Neural cell (in vitro differentiated cells): ENCODE data around the gene HTR3A. TPM values are rescaled to one million over a fixed set of nuclear protein-coding genes. Genes with fewer than 3 reads are reported as not detected.

ENCODE experiments used
- H2AFZ ChIP-seq: fragments of 200-600, 300-800 bp; sonication (generic), shearing (Covaris generic); 2 replicates; pipeline ENCODE4 v1.6.0; 2014; ENCODE audit warnings: low read depth, mild to moderate bottlenecking, antibody characterized with exemption, low read length, moderate library complexity
- H3F3A ChIP-seq: fragments of 200-600 bp; shearing (Covaris generic); 2 replicates; pipeline ENCODE4 v1.6.1; 2016; ENCODE audit warnings: mild to moderate bottlenecking, moderate library complexity, mixed read lengths, antibody characterized with exemption, low read length; ENCODE audit not compliant: insufficient read depth, poor library complexity, severe bottlenecking
- H3K27ac ChIP-seq: fragments of 200-600, 300-800 bp; sonication (generic), shearing (Covaris generic); 2 replicates; pipeline ENCODE4 v1.5.1; 2014; ENCODE audit warnings: mild to moderate bottlenecking, low read length, moderate library complexity
- H3K27me3 ChIP-seq: fragments of 300-800, 200-600 bp; sonication (generic), shearing (Covaris generic); 2 replicates; pipeline ENCODE4 v1.6.0; 2014; ENCODE audit warnings: mild to moderate bottlenecking, low read depth, low read length, moderate library complexity; ENCODE audit not compliant: insufficient read depth
- H3K36me3 ChIP-seq: fragments of 300-800, 200-600 bp; sonication (generic), shearing (Covaris generic); 2 replicates; pipeline ENCODE4 v1.5.1; 2014; ENCODE audit warnings: mild to moderate bottlenecking, antibody characterized with exemption, low read length, moderate library complexity; ENCODE audit not compliant: insufficient read depth
- H3K4me2 ChIP-seq: fragments of 300-800, 200-600 bp; sonication (generic), shearing (Covaris generic); 2 replicates; pipeline ENCODE4 v1.6.0; 2014; ENCODE audit warnings: mild to moderate bottlenecking, low read length
- H3K4me3 ChIP-seq: fragments of 300-800, 200-600 bp; sonication (generic), shearing (Covaris generic); 2 replicates; pipeline ENCODE4 v1.5.1; 2014; ENCODE audit warnings: mild to moderate bottlenecking, low read length, moderate library complexity
- H3K79me2 ChIP-seq: fragments of 200-600 bp; shearing (Covaris generic); replicated peaks from 2 replicates; pipeline ENCODE4 v1.6.0; 2014; ENCODE audit warnings: mild to moderate bottlenecking, low read length, moderate library complexity; ENCODE audit not compliant: insufficient read depth
- H3K9ac ChIP-seq: fragments of 300-800, 200-600 bp; sonication (generic), shearing (Covaris generic); 2 replicates; pipeline ENCODE4 v1.6.1; 2016; ENCODE audit warnings: mild to moderate bottlenecking, low read length, mixed read lengths
- H3K9me2 ChIP-seq: fragments of 200-600 bp; shearing (Covaris generic); 2 replicates; pipeline ENCODE4 v1.6.1; 2016; ENCODE audit warnings: mild to moderate bottlenecking, low read length, mixed read lengths; ENCODE audit not compliant: insufficient read depth
- H3K9me3 ChIP-seq: fragments of 200-600, 300-800 bp; sonication (generic), shearing (Covaris generic); 2 replicates; pipeline ENCODE4 v1.6.1; 2016; ENCODE audit warnings: mild to moderate bottlenecking, mixed run types, low read length, moderate library complexity, mixed read lengths
- H4K20me1 ChIP-seq: fragments of 200-600 bp; shearing (Covaris generic); 2 replicates; pipeline ENCODE4 v1.6.1; 2016; ENCODE audit warnings: mild to moderate bottlenecking, mixed run types; ENCODE audit not compliant: insufficient read depth
- CTCF ChIP-seq: fragments of 450-650 bp; IDR thresholded peaks from 2 replicates; pipeline ENCODE4 v1.5.1; 2014; ENCODE audit warnings: antibody characterized with exemption, mild to moderate bottlenecking, moderate library complexity; ENCODE audit not compliant: poor library complexity, severe bottlenecking
- EP300 ChIP-seq: fragments of 450-650 bp; conservative IDR thresholded peaks from 2 replicates; pipeline ENCODE4 v1.6.1; 2014; ENCODE audit warnings: antibody characterized with exemption, mild to moderate bottlenecking, moderate library complexity; ENCODE audit not compliant: poor library complexity, severe bottlenecking
- EZH2 ChIP-seq: fragments of 200-600, 300-800 bp; shearing (Covaris generic), sonication (generic); IDR thresholded peaks from 2 replicates; pipeline ENCODE4 v1.6.1; 2014; ENCODE audit warnings: antibody characterized with exemption, low read length, borderline replicate concordance, mild to moderate bottlenecking; ENCODE audit not compliant: insufficient read depth, poor library complexity, severe bottlenecking
- MXI1 ChIP-seq: fragments of 450-650 bp; conservative IDR thresholded peaks from 2 replicates; pipeline ENCODE4 v1.6.1; 2014; ENCODE audit warnings: antibody characterized with exemption, mild to moderate bottlenecking; ENCODE audit not compliant: poor library complexity, severe bottlenecking
- POLR2AphosphoS5 ChIP-seq: IDR thresholded peaks from 2 replicates; pipeline ENCODE4 v1.6.1; 2012
- RAD21 ChIP-seq: fragments of 450-650 bp; conservative IDR thresholded peaks from 2 replicates; pipeline ENCODE4 v1.6.1; 2014; ENCODE audit warnings: antibody characterized with exemption, mild to moderate bottlenecking, moderate library complexity
- REST ChIP-seq: IDR thresholded peaks from 2 replicates; pipeline ENCODE4 v1.6.1; 2012; ENCODE audit warnings: borderline replicate concordance
- SMC3 ChIP-seq: fragments of 450-650 bp; conservative IDR thresholded peaks from 2 replicates; pipeline ENCODE4 v1.6.1; 2014; ENCODE audit warnings: antibody characterized with exemption, mild to moderate bottlenecking, moderate library complexity; ENCODE audit not compliant: poor library complexity
- TAF1 ChIP-seq: IDR thresholded peaks from 2 replicates; pipeline ENCODE4 v1.6.1; 2012; ENCODE audit warnings: low read depth
- polyA plus RNA-seq: library from polyadenylated mRNA; depleted of rRNA; stranded (reverse); fragments of >200 nt; gene quantifications from 2 replicates; pipeline ENCODE4 v1.2.3, GENCODE V29; 2014

The HTR3A gene
- polyA plus RNA-seq, 1 donor from 2014 or later, result not detected

GRCh38 chr11:114027391-114027790 is 52.5 kb downstream of the HTR3A start:
- no peak for TF ChIP-seq SMC3
- no peak for TF ChIP-seq TAF1
- no peak for TF ChIP-seq CTCF
- no peak for TF ChIP-seq RAD21
- TF ChIP-seq MXI1, result no peak
- no peak for TF ChIP-seq REST
- no peak for TF ChIP-seq POLR2AphosphoS5
- no peak for TF ChIP-seq EP300
- TF ChIP-seq EZH2, result no peak
- Histone ChIP-seq H3F3A (no peaks in the 10 kb centered on the region), H3K9ac (no peak overlapping the region), H3K9me2 (no peaks in the 10 kb centered on the region), H3K27me3 (no peaks in the 10 kb centered on the region), H3K9me3 (no peaks in the 10 kb centered on the region), H3K27ac (no peak overlapping the region), H3K36me3 (no peaks in the 10 kb centered on the region), H3K4me3 (no peak overlapping the region), H3K79me2 (no peaks in the 10 kb centered on the region), H4K20me1 (no peaks in the 10 kb centered on the region), H3K4me2 (no peak overlapping the region), H2AFZ (no peak overlapping the region)

GRCh38 chr11:114027926-114028325 is 53.0 kb downstream of the HTR3A start:
- Histone ChIP-seq H4K20me1 (no peaks in the 10 kb centered on the region), H3K4me2 (no peak overlapping the region), H3K36me3 (no peaks in the 10 kb centered on the region), H3K79me2 (no peaks in the 10 kb centered on the region), H2AFZ (no peak overlapping the region), H3K4me3 (no peak overlapping the region), H3K9me3 (no peaks in the 10 kb centered on the region), H3F3A (no peaks in the 10 kb centered on the region), H3K9ac (no peak overlapping the region), H3K27ac (no peak overlapping the region), H3K27me3 (no peaks in the 10 kb centered on the region), H3K9me2 (no peaks in the 10 kb centered on the region)
- TF ChIP-seq CTCF (no peak), MXI1 (no peak), RAD21 (no peak), SMC3 (no peak), TAF1 (no peak), EP300 (no peak), EZH2 (no peak), POLR2AphosphoS5 (no peak), REST (no peak)
